Measurements from ENCODE around the gene ZBTB5. TPM values are rescaled to one million over a fixed set of nuclear protein-coding genes. Genes with fewer than 3 reads are reported as not detected.
A peak's percentile ranks its signal among the peaks of the same experiment; 100 is the strongest.

ZBTB5 gene
- total and polyA plus RNA-seq, 2 of the 13 experiments (the other 11 are each of a cell fraction or from before 2014, with no cell fraction given): 12.5 to 20.5 TPM

DNA sequence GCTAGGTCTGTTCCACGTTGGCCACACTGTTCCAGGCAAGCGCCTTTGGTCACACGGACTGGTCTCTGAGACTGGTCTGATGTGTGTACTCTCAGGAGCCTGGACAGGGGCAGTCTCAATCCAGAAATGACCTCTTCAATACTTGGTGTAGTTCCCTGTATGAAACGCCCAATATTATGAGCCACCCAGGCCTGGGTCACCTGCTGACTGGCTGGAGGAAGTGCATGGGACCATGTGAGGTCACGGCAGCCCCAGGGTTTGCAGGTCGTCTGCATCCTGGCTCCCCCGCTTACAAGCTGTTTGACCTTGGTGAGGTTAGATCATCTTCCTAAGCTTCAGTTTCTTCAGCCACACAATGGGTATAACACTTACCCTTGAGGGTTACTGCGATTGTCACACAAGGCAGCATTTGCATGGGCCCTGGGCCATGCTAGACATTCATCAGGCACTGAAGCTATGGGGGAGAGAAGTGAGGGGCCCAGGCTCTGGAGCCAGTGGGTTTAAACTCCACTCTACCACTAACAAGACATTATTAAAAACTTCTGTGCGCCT, 47.9 kb downstream of the ZBTB5 start (continued):
- TF ChIP-seq ZFP36 (IDR thresholded peaks at IDR 0.05; ENCODE audit: borderline replicate concordance, low read depth, low read length, partially characterized antibody) (no peak), ZNF282 (IDR thresholded peaks at IDR 0.05; ENCODE audit: partially characterized antibody) (no peak), NFIB (CRISPR knock-in tag; IDR thresholded peaks at IDR 0.05; ENCODE audit: borderline replicate concordance) (0 out of 2 replicates have a peak, but pooled peaks have one; percentile 17), ZFP82 (CRISPR knock-in tag; IDR thresholded peaks at IDR 0.05; ENCODE audit: borderline replicate concordance) (no peak), ZMYM3 (CRISPR knock-in tag; IDR thresholded peaks at IDR 0.05) (peak; percentile 71), ZNF883 (CRISPR knock-in tag; IDR thresholded peaks at IDR 0.05; ENCODE audit: not compliant biosample characterization) (no peak), ZNF496 (CRISPR knock-in tag; IDR thresholded peaks at IDR 0.05; ENCODE audit: insufficient replicate concordance) (no peak), SCMH1 (CRISPR knock-in tag; IDR thresholded peaks at IDR 0.05; ENCODE audit: borderline replicate concordance) (no peak), ZNF709 (CRISPR knock-in tag; IDR thresholded peaks at IDR 0.05) (no peak), RXRB (CRISPR knock-in tag; IDR thresholded peaks at IDR 0.05; ENCODE audit: borderline replicate concordance) (0 out of 2 replicates have a peak, but pooled peaks have one; percentile 45), ZNF180 (CRISPR knock-in tag; IDR thresholded peaks at IDR 0.05; ENCODE audit: borderline replicate concordance, low read depth) (no peak), NR2F6 (IDR thresholded peaks at IDR 0.05) (no peak), NR2F6 (CRISPR knock-in tag; IDR thresholded peaks at IDR 0.05) (peak; percentile 22; the same call in 1 of the 2 replicates), ZNF629 (CRISPR knock-in tag; conservative IDR thresholded peaks at IDR 0.05) (peak; percentile 91), ATF1 (CRISPR knock-in tag; IDR thresholded peaks at IDR 0.05) (no peak), ZNF549 (CRISPR knock-in tag; IDR thresholded peaks at IDR 0.05) (no peak), ZNF121 (CRISPR knock-in tag; IDR thresholded peaks at IDR 0.05) (0 out of 2 replicates have a peak, but pooled peaks have one; percentile 14), ZNF251 (CRISPR knock-in tag; IDR thresholded peaks at IDR 0.05) (no peak), TRIM24 (CRISPR knock-in tag; IDR thresholded peaks at IDR 0.05) (no peak)
- TF ChIP-seq, protein P1, sequence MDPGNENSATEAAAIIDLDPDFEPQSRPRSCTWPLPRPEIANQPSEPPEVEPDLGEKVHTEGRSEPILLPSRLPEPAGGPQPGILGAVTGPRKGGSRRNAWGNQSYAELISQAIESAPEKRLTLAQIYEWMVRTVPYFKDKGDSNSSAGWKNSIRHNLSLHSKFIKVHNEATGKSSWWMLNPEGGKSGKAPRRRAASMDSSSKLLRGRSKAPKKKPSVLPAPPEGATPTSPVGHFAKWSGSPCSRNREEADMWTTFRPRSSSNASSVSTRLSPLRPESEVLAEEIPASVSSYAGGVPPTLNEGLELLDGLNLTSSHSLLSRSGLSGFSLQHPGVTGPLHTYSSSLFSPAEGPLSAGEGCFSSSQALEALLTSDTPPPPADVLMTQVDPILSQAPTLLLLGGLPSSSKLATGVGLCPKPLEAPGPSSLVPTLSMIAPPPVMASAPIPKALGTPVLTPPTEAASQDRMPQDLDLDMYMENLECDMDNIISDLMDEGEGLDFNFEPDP (CRISPR knock-in tag; conservative IDR thresholded peaks at IDR 0.05): no peak
- TF ChIP-seq, protein P2, sequence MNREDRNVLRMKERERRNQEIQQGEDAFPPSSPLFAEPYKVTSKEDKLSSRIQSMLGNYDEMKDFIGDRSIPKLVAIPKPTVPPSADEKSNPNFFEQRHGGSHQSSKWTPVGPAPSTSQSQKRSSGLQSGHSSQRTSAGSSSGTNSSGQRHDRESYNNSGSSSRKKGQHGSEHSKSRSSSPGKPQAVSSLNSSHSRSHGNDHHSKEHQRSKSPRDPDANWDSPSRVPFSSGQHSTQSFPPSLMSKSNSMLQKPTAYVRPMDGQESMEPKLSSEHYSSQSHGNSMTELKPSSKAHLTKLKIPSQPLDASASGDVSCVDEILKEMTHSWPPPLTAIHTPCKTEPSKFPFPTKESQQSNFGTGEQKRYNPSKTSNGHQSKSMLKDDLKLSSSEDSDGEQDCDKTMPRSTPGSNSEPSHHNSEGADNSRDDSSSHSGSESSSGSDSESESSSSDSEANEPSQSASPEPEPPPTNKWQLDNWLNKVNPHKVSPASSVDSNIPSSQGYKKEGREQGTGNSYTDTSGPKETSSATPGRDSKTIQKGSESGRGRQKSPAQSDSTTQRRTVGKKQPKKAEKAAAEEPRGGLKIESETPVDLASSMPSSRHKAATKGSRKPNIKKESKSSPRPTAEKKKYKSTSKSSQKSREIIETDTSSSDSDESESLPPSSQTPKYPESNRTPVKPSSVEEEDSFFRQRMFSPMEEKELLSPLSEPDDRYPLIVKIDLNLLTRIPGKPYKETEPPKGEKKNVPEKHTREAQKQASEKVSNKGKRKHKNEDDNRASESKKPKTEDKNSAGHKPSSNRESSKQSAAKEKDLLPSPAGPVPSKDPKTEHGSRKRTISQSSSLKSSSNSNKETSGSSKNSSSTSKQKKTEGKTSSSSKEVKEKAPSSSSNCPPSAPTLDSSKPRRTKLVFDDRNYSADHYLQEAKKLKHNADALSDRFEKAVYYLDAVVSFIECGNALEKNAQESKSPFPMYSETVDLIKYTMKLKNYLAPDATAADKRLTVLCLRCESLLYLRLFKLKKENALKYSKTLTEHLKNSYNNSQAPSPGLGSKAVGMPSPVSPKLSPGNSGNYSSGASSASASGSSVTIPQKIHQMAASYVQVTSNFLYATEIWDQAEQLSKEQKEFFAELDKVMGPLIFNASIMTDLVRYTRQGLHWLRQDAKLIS (CRISPR knock-in tag; IDR thresholded peaks at IDR 0.05): no peak
- TF ChIP-seq, protein P3, sequence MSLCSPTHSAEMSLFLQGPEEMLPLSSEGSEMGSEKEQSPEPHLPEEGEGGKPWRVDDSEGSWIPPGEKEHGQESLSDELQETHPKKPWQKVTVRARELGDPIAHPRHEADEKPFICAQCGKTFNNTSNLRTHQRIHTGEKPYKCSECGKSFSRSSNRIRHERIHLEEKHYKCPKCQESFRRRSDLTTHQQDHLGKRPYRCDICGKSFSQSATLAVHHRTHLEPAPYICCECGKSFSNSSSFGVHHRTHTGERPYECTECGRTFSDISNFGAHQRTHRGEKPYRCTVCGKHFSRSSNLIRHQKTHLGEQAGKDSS (CRISPR knock-in tag; IDR thresholded peaks at IDR 0.05; ENCODE audit: borderline replicate concordance, low read depth): no peak
- TF ChIP-seq, protein P4, sequence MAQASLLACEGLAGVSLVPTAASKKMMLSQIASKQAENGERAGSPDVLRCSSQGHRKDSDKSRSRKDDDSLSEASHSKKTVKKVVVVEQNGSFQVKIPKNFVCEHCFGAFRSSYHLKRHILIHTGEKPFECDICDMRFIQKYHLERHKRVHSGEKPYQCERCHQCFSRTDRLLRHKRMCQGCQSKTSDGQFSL (CRISPR knock-in tag; IDR thresholded peaks at IDR 0.05): no peak

All from HepG2 (cell line).